Fibroblast of pulmonary artery (primary cell): ENCODE measurements around the gene EEF2K.
"Not testable (repeated sequence)": the region's sequence is repeated elsewhere in the genome, so short reads cannot be mapped to it uniquely, and the experiment has no call there.

Experiments
- DNase-seq: peaks from one replicate; pipeline ENCODE4 v3.0.0-alpha.2; 2010; ENCODE audit warnings: low read depth
- H3K4me3 ChIP-seq: replicated peaks from 2 replicates; pipeline ENCODE4 v1.5.1; 2011; ENCODE audit warnings: low read depth, mild to moderate bottlenecking, control low read depth, low read length, moderate library complexity
- TF ChIP-seq, protein P1 (sequence below): IDR thresholded peaks from 2 replicates; pipeline ENCODE4 v1.5.1; 2011; ENCODE audit warnings: mild to moderate bottlenecking, control low read depth, low read length, inconsistent platforms; ENCODE audit errors: missing control alignments

The EEF2K gene

DNA sequence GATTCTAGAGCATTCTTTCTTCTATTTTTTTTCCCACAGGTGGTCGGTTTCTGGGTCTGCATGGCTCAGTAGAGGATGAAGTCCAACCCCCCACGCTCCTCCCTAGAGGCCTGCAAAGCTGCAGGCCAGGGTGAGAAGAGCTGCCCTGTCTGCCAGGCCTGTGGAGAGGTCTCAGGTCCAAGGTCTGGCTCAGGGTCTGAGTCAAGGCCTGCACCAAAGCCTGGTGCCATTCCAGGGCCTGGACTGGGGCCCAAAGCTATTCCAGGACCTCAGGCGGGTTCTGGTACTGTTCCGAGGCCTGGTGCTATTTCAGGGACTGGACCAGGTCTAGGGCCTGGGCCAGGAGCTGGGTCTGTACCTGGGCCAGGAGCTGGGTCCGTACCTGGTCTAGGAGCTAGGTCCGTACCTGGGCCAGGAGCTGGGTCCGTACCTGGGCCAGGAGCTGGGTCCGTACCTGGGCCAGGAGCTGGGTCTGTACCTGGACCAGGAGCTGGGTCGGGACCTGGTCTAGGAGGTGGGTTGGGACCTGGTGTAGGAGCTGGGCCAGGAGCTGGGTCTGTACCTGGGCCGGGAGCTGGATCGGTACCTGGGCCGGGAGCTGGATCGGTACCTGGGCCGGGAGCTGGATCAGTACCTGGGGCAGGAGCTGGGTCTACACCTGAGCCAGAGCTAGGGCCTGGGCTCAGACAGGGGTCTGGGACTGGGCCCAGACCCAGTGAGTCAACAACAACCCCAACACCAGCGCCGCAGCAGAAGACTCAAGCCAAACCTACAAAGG, 40.4 kb upstream of the EEF2K start:
- DNase-seq = no peak
- TF ChIP-seq, protein P1, sequence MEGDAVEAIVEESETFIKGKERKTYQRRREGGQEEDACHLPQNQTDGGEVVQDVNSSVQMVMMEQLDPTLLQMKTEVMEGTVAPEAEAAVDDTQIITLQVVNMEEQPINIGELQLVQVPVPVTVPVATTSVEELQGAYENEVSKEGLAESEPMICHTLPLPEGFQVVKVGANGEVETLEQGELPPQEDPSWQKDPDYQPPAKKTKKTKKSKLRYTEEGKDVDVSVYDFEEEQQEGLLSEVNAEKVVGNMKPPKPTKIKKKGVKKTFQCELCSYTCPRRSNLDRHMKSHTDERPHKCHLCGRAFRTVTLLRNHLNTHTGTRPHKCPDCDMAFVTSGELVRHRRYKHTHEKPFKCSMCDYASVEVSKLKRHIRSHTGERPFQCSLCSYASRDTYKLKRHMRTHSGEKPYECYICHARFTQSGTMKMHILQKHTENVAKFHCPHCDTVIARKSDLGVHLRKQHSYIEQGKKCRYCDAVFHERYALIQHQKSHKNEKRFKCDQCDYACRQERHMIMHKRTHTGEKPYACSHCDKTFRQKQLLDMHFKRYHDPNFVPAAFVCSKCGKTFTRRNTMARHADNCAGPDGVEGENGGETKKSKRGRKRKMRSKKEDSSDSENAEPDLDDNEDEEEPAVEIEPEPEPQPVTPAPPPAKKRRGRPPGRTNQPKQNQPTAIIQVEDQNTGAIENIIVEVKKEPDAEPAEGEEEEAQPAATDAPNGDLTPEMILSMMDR = no peak
- H3K4me3 ChIP-seq = no peak overlapping the region

DNA sequence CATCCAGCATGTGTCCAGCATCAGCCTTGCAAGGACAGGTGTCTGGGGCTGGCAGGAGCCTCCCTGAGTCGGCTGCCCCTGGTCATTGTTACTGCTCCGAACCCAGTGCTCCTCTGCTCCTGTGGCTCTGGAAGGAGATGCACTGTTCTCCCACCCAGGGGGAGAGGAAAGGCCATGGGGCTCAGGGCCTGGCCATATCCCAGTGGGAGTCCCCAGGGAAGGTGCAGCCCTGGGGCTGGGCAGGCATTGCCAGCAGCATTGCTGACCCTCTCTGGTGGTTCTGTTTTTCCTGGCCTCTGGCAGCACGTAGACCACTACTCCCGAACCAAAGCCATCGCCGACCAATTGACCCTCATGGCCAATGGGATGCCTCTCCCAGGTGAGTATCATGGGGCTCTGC, 34.1 kb upstream of the EEF2K start:
- no peak overlapping the region for H3K4me3 ChIP-seq
- DNase-seq = no peak
- TF ChIP-seq, protein P1 = no peak

DNA sequence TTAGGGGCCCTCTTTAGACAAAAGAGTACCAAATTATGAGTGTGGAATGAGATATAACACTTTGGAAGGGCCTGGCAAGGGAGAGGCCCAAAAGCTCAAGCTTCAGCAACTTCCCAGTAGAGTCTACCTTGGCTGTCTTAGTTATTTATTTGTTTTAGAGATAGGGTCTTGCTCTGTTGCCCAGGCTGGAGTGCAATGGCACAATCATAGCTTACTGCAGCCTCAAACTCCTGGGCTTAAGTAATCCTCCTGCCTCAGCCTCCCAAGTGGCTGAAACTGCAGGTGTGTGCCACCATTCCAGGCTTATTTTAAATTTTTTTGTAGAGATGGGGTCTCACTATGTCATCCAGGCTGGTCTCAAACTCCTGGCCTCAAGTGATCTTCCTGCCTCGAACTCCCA, 33.4 kb upstream of the EEF2K start:
- not testable (repeated sequence) for DNase-seq, H3K4me3 ChIP-seq

DNA sequence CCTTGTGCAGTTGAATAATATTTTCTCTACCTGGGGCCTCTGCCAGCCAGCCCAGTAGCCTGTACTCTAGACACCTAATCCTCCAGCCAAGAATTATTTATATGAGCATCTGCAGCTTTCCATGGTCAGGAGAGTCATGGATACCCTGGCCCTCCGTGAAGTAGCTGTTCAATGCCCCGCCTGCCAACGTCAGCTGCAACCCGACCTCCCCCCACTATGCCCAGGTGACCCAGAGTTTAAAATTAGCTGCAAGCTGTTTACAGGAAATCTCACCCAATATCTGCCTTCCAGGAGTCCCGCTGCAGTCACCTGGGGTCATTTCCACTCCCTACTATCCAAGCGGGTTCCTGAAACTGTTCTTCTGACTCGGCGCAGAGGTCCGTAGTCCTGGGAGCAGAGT, 31.4 kb upstream of the EEF2K start:
- TF ChIP-seq, protein P1 = no peak

DNA sequence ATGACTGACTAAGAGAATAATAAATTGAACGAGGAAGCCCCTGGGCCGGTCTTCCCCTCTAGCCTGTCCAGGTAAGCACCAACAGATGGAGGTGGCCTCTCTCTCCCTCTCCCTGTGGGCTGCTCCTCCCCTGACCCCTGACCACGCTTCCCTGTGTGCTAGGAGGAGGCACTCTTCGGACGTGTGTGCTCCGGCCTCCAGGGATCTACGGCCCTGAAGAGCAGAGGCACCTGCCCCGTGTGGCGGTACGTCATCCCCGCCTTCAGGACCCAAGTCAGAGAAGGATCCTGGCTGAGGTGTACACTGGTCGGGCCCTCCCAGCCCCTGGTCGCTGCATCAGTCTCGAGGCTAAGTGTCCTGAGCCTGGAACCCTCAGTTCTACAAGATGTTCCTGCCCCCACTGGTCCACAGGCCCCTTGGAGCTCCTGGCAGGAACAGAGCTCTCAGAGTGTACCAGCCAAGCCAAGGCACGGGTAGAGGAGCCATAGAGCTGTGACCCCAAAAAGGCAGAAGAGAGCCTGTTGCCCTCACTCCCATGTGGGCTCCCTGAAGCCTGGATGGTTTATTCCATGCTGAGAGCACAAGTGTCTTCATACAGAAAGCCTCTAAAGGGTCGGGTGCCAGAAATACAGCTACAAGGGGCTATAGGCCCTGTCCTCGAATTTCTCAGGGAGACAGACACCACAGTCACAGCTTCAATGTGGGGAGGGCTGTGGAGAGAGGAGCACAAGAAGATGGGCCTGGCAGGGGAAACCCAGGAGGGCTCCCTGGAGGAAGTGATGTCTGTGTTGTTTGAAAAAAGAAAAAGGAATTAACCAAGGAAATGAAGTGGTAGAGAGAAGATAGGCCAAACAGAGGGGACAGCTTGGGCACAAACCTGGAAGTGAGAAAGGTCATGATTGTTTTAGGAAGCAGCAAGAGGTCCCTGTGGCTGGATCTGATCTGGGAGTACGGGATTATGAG, 27.8 kb upstream of the EEF2K start:
- no peak overlapping the region for H3K4me3 ChIP-seq

More for the DNA sequence above, 31.4 kb upstream of the EEF2K start:
- no peak for DNase-seq
- H3K4me3 ChIP-seq = no peak overlapping the region

DNA sequence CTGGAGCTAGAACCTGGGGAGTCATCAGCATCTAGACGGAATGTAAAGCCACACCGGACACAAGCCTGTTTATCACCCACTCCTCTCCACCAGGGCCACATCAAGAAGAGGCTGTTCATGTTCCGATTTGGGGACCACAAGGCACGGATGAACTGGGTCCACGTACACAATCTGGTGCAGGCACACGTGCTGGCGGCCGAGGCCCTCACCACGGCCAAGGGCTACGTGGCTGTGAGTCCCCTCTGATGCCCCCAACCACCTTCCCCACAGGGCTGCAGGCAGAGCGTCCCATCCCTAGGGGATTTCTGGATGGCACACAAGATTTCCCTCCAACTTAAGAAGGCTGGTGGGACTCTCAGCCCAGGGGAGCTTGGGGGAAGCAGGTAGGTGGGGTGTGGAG, 24.7 kb upstream of the EEF2K start:
- no peak overlapping the region for H3K4me3 ChIP-seq
- DNase-seq = no peak
- TF ChIP-seq, protein P1 = no peak

More for the DNA sequence above, 27.8 kb upstream of the EEF2K start:
- TF ChIP-seq, protein P1 = no peak
- DNase-seq = no peak

DNA sequence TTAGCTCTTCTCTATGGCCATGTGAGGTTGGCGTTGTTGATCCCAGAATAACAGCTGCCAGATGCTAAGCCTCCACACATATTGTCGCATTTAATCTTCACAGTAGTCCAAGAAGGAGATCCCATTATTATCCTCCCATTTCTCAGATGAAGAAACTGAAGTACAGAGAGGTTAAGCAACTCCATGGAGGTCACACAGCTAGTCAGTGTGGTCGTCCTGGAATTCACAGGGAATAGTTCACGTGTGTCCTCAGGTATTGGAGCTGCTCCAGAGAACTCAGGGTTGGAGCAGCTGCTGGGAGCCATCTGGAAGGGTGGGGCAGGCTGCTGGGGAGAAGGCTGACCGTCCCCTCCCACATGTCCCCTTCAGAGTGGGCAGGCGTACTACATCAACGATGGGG, 24.2 kb upstream of the EEF2K start:
- no peak for DNase-seq
- TF ChIP-seq, protein P1 = no peak
- no peak overlapping the region for H3K4me3 ChIP-seq
